ENCODE data around the gene MAP3K5.

MAP3K5 gene

GRCh38 chr6:136744889-136745288 lies 47.4 kb downstream of the MAP3K5 start:
- no peak overlapping the region for H2AFZ ChIP-seq (ENCODE audit: low read length)
- no peaks in the 10 kb centered on the region for H3K36me3 ChIP-seq (ENCODE audit: insufficient read depth, low read length)
- H3K27ac ChIP-seq (ENCODE audit: low read depth, low read length, poor library complexity, severe bottlenecking): no peak overlapping the region
- no peaks in the 10 kb centered on the region for H4K20me1 ChIP-seq (ENCODE audit: insufficient read depth, low read length)
- H3K4me1 ChIP-seq (ENCODE audit: insufficient read depth, low read length, severe bottlenecking): peaks cover 21% of the 10 kb centered on the region
- H3F3A ChIP-seq (ENCODE audit: insufficient read depth, low read length): no peaks in the 10 kb centered on the region
- H3K79me2 ChIP-seq (ENCODE audit: insufficient read depth, low read length): peaks cover 18% of the 10 kb centered on the region
- TF ChIP-seq CTCF (IDR thresholded peaks at IDR 0.05; ENCODE audit: low read length) (no peak), EZH2 (IDR thresholded peaks at IDR 0.05; ENCODE audit: borderline replicate concordance, low read length) (no peak)
- H3K9ac ChIP-seq (ENCODE audit: low read length): no peak overlapping the region
- H3K27me3 ChIP-seq (ENCODE audit: insufficient read depth, low read length): no peaks in the 10 kb centered on the region
- H3K4me2 ChIP-seq (ENCODE audit: low read length): no peak overlapping the region
- no peaks in the 10 kb centered on the region for H3K9me3 ChIP-seq (ENCODE audit: low read length)
- no peaks in the 10 kb centered on the region for H3K9me2 ChIP-seq (ENCODE audit: low read depth, low read length)
- no peak overlapping the region for H3K4me3 ChIP-seq (ENCODE audit: low read depth, low read length, poor library complexity, severe bottlenecking)

GRCh38 chr6:136742125-136742524 lies 50.2 kb downstream of the MAP3K5 start:
- Histone ChIP-seq H3K79me2 (ENCODE audit: insufficient read depth, low read length) (peaks cover 18% of the 10 kb centered on the region), H3K36me3 (ENCODE audit: insufficient read depth, low read length) (no peaks in the 10 kb centered on the region), H4K20me1 (ENCODE audit: insufficient read depth, low read length) (no peaks in the 10 kb centered on the region), H3K9me2 (ENCODE audit: low read depth, low read length) (no peaks in the 10 kb centered on the region), H3F3A (ENCODE audit: insufficient read depth, low read length) (no peaks in the 10 kb centered on the region), H3K27ac (ENCODE audit: low read depth, low read length, poor library complexity, severe bottlenecking) (no peak overlapping the region), H2AFZ (ENCODE audit: low read length) (no peak overlapping the region), H3K4me1 (ENCODE audit: insufficient read depth, low read length, severe bottlenecking) (peaks cover 24% of the 10 kb centered on the region), H3K27me3 (ENCODE audit: insufficient read depth, low read length) (no peaks in the 10 kb centered on the region), H3K9me3 (ENCODE audit: low read length) (no peaks in the 10 kb centered on the region), H3K4me3 (ENCODE audit: low read depth, low read length, poor library complexity, severe bottlenecking) (no peak overlapping the region), H3K9ac (ENCODE audit: low read length) (no peak overlapping the region), H3K4me2 (ENCODE audit: low read length) (peak overlapping the region; percentile 10; the same call in 1 of the 2 replicates)
- TF ChIP-seq EZH2 (IDR thresholded peaks at IDR 0.05; ENCODE audit: borderline replicate concordance, low read length) (no peak), CTCF (IDR thresholded peaks at IDR 0.05; ENCODE audit: low read length) (no peak)

- TF ChIP-seq EZH2 (IDR thresholded peaks at IDR 0.05; ENCODE audit: borderline replicate concordance, low read length) (no peak), CTCF (IDR thresholded peaks at IDR 0.05; ENCODE audit: low read length) (no peak)
- Histone ChIP-seq H3K9me3 (ENCODE audit: low read length) (no peaks in the 10 kb centered on the region), H2AFZ (ENCODE audit: low read length) (no peak overlapping the region), H3K27me3 (ENCODE audit: insufficient read depth, low read length) (no peaks in the 10 kb centered on the region), H3K9me2 (ENCODE audit: low read depth, low read length) (no peaks in the 10 kb centered on the region), H3K36me3 (ENCODE audit: insufficient read depth, low read length) (no peaks in the 10 kb centered on the region), H3K4me3 (ENCODE audit: low read depth, low read length, poor library complexity, severe bottlenecking) (no peak overlapping the region), H4K20me1 (ENCODE audit: insufficient read depth, low read length) (no peaks in the 10 kb centered on the region), H3K27ac (ENCODE audit: low read depth, low read length, poor library complexity, severe bottlenecking) (no peak overlapping the region), H3K4me1 (ENCODE audit: insufficient read depth, low read length, severe bottlenecking) (peaks cover 24% of the 10 kb centered on the region), H3F3A (ENCODE audit: insufficient read depth, low read length) (no peaks in the 10 kb centered on the region), H3K9ac (ENCODE audit: low read length) (no peak overlapping the region), H3K4me2 (ENCODE audit: low read length) (no peak overlapping the region), H3K79me2 (ENCODE audit: insufficient read depth, low read length) (peaks cover 18% of the 10 kb centered on the region)
Observed at GRCh38 chr6:136740050-136740974, 52.0 kb downstream of the MAP3K5 start.

All from OCI-LY1 (cell line).